NCI-H1436 treated with DMSO at 0.1 percent for 48 hours (cell line): ENCODE data around the gene TJP3.

Source experiments
- DNase-seq: peaks from one replicate; lab custom pipeline; 2025; lab: John Stamatoyannopoulos, UW

Gene TJP3

GRCh38 chr19:3670796-3671679 is 37.1 kb upstream of the TJP3 start:
- no peak for DNase-seq

- no peak for DNase-seq
Measured at GRCh38 chr19:3671680-3672574, 36.3 kb upstream of the TJP3 start.

GRCh38 chr19:3672575-3672948 is 35.6 kb upstream of the TJP3 start:
- DNase-seq, result no peak

GRCh38 chr19:3672993-3673392 is 35.2 kb upstream of the TJP3 start:
- DNase-seq, result no peak

GRCh38 chr19:3673506-3674439 is 34.4 kb upstream of the TJP3 start:
- no peak for DNase-seq

GRCh38 chr19:3674784-3675543 is 33.2 kb upstream of the TJP3 start:
- DNase-seq, result no peak

- DNase-seq, result no peak
Measured at GRCh38 chr19:3678188-3678587, 30.0 kb upstream of the TJP3 start.

GRCh38 chr19:3679138-3679537 is 29.0 kb upstream of the TJP3 start:
- no peak for DNase-seq

GRCh38 chr19:3679581-3679980 is 28.6 kb upstream of the TJP3 start:
- no peak for DNase-seq

GRCh38 chr19:3680939-3681338 is 27.2 kb upstream of the TJP3 start:
- no peak for DNase-seq

- no peak for DNase-seq
Measured at GRCh38 chr19:3682286-3682685, 25.9 kb upstream of the TJP3 start.

GRCh38 chr19:3682741-3683404 is 25.3 kb upstream of the TJP3 start:
- no peak for DNase-seq

GRCh38 chr19:3683405-3684053 is 24.7 kb upstream of the TJP3 start:
- DNase-seq, result no peak

- DNase-seq, result no peak
Measured at GRCh38 chr19:3684054-3684816, 23.9 kb upstream of the TJP3 start.

GRCh38 chr19:3684817-3685410 is 23.3 kb upstream of the TJP3 start:
- no peak for DNase-seq

- DNase-seq, result no peak
Measured at GRCh38 chr19:3687393-3687773, 20.8 kb upstream of the TJP3 start.

- DNase-seq, result no peak
Measured at GRCh38 chr19:3687774-3688706, 20.1 kb upstream of the TJP3 start.
